ENCODE results near the gene RBP7. TPM values are rescaled to one million over a fixed set of nuclear protein-coding genes. Genes with fewer than 3 reads are reported as not detected.

RBP7 gene
- polyA plus RNA-seq, 1 donor from 2014 or later: 0.56 TPM

DNA sequence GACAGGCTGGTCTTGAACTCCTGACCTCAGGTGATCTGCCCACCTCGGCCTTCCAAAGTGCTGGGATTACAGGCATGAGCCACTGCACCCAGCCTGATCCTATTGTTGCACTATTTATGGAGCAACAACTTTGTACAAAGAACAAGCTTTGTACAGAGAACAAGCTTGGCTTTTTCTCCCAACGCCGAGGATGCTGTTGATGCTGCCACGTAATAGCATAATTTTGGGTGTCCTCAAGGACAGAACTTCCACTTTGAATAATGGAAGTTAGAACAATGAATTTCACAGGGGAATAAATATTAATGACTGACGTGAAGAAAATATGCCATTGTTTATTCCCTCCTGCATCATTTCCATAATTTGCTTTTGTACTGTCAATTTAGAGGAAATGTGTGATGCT is 12.8 kb upstream of the RBP7 start:
- no peaks in the 10 kb centered on the region for H4K20me1 ChIP-seq (ENCODE audit: insufficient read depth)
- no peaks in the 10 kb centered on the region for H3K79me2 ChIP-seq (replicated peaks; ENCODE audit: insufficient read depth, low read length)
- no peak overlapping the region for H3K4me2 ChIP-seq (ENCODE audit: low read length)
- no peak overlapping the region for H3K27ac ChIP-seq (ENCODE audit: low read length)
- H3F3A ChIP-seq (ENCODE audit: insufficient read depth, low read length, poor library complexity, severe bottlenecking): no peaks in the 10 kb centered on the region
- H3K36me3 ChIP-seq (ENCODE audit: insufficient read depth, low read length): no peaks in the 10 kb centered on the region
- H2AFZ ChIP-seq (ENCODE audit: low read depth, low read length): no peak overlapping the region
- no peaks in the 10 kb centered on the region for H3K9me3 ChIP-seq (ENCODE audit: low read length)
- TF ChIP-seq TAF1 (IDR thresholded peaks at IDR 0.05; ENCODE audit: low read depth) (no peak), EP300 (conservative IDR thresholded peaks at IDR 0.05; ENCODE audit: poor library complexity, severe bottlenecking) (no peak), SMC3 (conservative IDR thresholded peaks at IDR 0.05; ENCODE audit: poor library complexity) (no peak), RAD21 (conservative IDR thresholded peaks at IDR 0.05) (no peak), MXI1 (conservative IDR thresholded peaks at IDR 0.05; ENCODE audit: poor library complexity, severe bottlenecking) (no peak), POLR2AphosphoS5 (IDR thresholded peaks at IDR 0.05) (no peak), EZH2 (IDR thresholded peaks at IDR 0.05; ENCODE audit: borderline replicate concordance, insufficient read depth, low read length, poor library complexity, severe bottlenecking) (no peak)
- TF ChIP-seq, protein P1, sequence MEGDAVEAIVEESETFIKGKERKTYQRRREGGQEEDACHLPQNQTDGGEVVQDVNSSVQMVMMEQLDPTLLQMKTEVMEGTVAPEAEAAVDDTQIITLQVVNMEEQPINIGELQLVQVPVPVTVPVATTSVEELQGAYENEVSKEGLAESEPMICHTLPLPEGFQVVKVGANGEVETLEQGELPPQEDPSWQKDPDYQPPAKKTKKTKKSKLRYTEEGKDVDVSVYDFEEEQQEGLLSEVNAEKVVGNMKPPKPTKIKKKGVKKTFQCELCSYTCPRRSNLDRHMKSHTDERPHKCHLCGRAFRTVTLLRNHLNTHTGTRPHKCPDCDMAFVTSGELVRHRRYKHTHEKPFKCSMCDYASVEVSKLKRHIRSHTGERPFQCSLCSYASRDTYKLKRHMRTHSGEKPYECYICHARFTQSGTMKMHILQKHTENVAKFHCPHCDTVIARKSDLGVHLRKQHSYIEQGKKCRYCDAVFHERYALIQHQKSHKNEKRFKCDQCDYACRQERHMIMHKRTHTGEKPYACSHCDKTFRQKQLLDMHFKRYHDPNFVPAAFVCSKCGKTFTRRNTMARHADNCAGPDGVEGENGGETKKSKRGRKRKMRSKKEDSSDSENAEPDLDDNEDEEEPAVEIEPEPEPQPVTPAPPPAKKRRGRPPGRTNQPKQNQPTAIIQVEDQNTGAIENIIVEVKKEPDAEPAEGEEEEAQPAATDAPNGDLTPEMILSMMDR (IDR thresholded peaks at IDR 0.05; ENCODE audit: poor library complexity, severe bottlenecking): no peak
- TF ChIP-seq, protein P2, sequence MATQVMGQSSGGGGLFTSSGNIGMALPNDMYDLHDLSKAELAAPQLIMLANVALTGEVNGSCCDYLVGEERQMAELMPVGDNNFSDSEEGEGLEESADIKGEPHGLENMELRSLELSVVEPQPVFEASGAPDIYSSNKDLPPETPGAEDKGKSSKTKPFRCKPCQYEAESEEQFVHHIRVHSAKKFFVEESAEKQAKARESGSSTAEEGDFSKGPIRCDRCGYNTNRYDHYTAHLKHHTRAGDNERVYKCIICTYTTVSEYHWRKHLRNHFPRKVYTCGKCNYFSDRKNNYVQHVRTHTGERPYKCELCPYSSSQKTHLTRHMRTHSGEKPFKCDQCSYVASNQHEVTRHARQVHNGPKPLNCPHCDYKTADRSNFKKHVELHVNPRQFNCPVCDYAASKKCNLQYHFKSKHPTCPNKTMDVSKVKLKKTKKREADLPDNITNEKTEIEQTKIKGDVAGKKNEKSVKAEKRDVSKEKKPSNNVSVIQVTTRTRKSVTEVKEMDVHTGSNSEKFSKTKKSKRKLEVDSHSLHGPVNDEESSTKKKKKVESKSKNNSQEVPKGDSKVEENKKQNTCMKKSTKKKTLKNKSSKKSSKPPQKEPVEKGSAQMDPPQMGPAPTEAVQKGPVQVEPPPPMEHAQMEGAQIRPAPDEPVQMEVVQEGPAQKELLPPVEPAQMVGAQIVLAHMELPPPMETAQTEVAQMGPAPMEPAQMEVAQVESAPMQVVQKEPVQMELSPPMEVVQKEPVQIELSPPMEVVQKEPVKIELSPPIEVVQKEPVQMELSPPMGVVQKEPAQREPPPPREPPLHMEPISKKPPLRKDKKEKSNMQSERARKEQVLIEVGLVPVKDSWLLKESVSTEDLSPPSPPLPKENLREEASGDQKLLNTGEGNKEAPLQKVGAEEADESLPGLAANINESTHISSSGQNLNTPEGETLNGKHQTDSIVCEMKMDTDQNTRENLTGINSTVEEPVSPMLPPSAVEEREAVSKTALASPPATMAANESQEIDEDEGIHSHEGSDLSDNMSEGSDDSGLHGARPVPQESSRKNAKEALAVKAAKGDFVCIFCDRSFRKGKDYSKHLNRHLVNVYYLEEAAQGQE (IDR thresholded peaks at IDR 0.05; ENCODE audit: borderline replicate concordance): no peak
- no peaks in the 10 kb centered on the region for H3K27me3 ChIP-seq (ENCODE audit: insufficient read depth, low read depth, low read length)
- no peak overlapping the region for H3K9ac ChIP-seq (ENCODE audit: low read length)
- no peak overlapping the region for H3K4me3 ChIP-seq (ENCODE audit: low read length)
- H3K9me2 ChIP-seq (ENCODE audit: insufficient read depth, low read length): no peaks in the 10 kb centered on the region

DNA sequence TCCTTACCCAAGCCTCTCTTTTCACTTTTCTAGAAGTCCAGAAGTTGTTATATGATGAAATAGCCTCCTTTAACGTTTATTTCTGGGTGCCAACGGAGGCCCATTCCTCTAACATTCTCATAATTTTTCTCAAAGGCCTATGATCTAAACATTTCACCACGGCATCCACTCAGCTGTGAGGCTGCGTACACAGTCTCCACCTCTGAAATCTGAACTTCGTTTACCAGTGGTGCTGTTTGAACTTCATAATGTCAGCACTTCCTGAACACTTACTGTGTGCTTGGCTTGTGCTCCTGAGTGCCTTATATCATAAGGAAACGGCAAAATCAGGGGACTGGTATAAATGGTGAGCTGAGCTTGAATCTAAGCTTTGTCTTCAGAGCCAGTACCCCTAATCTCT is 12.0 kb upstream of the RBP7 start:
- H3K4me2 ChIP-seq (ENCODE audit: low read length): no peak overlapping the region
- no peak overlapping the region for H3K4me3 ChIP-seq (ENCODE audit: low read length)
- TF ChIP-seq, protein P2 (IDR thresholded peaks at IDR 0.05; ENCODE audit: borderline replicate concordance): no peak
- no peak for TF ChIP-seq TAF1 (IDR thresholded peaks at IDR 0.05; ENCODE audit: low read depth)
- TF ChIP-seq POLR2AphosphoS5 (IDR thresholded peaks at IDR 0.05): no peak
- TF ChIP-seq MXI1 (conservative IDR thresholded peaks at IDR 0.05; ENCODE audit: poor library complexity, severe bottlenecking): no peak
- TF ChIP-seq, protein P1 (IDR thresholded peaks at IDR 0.05; ENCODE audit: poor library complexity, severe bottlenecking): no peak
- no peak for TF ChIP-seq RAD21 (conservative IDR thresholded peaks at IDR 0.05)
- TF ChIP-seq EP300 (conservative IDR thresholded peaks at IDR 0.05; ENCODE audit: poor library complexity, severe bottlenecking): no peak
- no peak for TF ChIP-seq SMC3 (conservative IDR thresholded peaks at IDR 0.05; ENCODE audit: poor library complexity)
- TF ChIP-seq EZH2 (IDR thresholded peaks at IDR 0.05; ENCODE audit: borderline replicate concordance, insufficient read depth, low read length, poor library complexity, severe bottlenecking): no peak
- no peaks in the 10 kb centered on the region for H3F3A ChIP-seq (ENCODE audit: insufficient read depth, low read length, poor library complexity, severe bottlenecking)
- H3K27me3 ChIP-seq (ENCODE audit: insufficient read depth, low read depth, low read length): no peaks in the 10 kb centered on the region
- no peaks in the 10 kb centered on the region for H3K9me2 ChIP-seq (ENCODE audit: insufficient read depth, low read length)
- no peak overlapping the region for H3K9ac ChIP-seq (ENCODE audit: low read length)
- H4K20me1 ChIP-seq (ENCODE audit: insufficient read depth): no peaks in the 10 kb centered on the region
- H3K36me3 ChIP-seq (ENCODE audit: insufficient read depth, low read length): no peaks in the 10 kb centered on the region
- H3K9me3 ChIP-seq (ENCODE audit: low read length): no peaks in the 10 kb centered on the region
- H3K27ac ChIP-seq (ENCODE audit: low read length): no peak overlapping the region
- no peak overlapping the region for H2AFZ ChIP-seq (ENCODE audit: low read depth, low read length)
- no peaks in the 10 kb centered on the region for H3K79me2 ChIP-seq (replicated peaks; ENCODE audit: insufficient read depth, low read length)

All from neural cell (in vitro differentiated cells).